ENCODE data around the gene SRC. TPM values are rescaled to one million over a fixed set of nuclear protein-coding genes. Genes with fewer than 3 reads are reported as not detected.

The SRC gene
- total RNA-seq, 4 donors from 2014 or later = 27.5 to 52.2 (median 42.3) TPM

DNA sequence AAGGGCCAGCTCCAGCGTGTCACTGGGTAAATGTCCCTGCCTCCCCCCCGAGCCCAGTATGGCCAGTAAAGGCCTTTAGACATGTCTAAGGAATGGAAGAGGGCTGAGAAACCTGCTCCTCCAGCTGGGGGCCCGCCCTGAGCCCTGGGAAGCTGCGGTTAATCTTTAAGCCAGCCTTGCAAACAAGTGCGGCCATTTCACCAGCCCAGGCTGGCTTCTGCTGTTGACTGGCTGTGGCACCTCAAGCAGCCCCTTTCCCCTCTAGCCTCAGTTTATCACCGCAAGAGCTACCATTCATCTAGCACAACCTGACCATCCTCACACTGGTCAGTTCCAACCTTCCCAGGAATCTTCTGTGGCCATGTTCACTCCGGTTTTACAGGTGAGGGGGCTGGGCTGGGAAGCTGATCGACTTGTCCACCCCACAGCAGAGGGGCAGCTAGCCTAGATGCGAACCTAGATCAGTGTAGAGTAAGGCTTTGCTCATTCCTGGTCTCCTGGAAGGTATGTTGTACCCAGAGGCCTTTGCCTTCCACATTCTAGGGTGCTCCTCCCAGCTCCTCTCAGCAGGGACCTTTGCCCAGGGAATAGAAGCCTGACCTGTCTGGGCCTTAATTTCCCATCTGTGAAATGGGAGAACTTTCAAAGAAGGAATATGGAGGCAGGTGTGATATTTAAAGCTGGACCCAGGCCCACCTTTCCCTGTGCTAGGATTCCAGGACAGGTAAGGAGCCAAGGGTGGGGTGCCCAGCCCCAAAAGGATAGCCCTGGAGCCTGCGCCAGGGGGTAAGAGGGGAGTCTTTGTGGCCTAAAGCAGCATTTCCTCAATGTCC, 1.2 kb upstream of the SRC start:
- intact Hi-C loops (cut with DNase I) = loop anchor here (5.0 kb wide), 3 partner anchors 37 to 52 kb away; no protein-coding TSS in a partner anchor
- H3K9me3 ChIP-seq = no peaks in the 10 kb centered on the region
- no peak for TF ChIP-seq POLR2A (IDR thresholded peaks at IDR 0.05; ENCODE audit: low read depth)
- no peak for TF ChIP-seq CTCF (IDR thresholded peaks at IDR 0.05)
- no peak for TF ChIP-seq EP300 (IDR thresholded peaks at IDR 0.05)
- no peak for TF ChIP-seq POLR2AphosphoS5 (IDR thresholded peaks at IDR 0.05)
- 85% methylated on average over 9 of the region's 10 CpGs for WGBS
- peaks cover 4 to 47% (median 39%) of the 10 kb centered on the region in 4 donors for H3K4me1 ChIP-seq
- H3K36me3 ChIP-seq = no peaks in the 10 kb centered on the region
- H3K27ac ChIP-seq (replicated peaks in 1 of 4) = peak overlapping the region; percentile 86 to 96 (median 92)
- peaks cover 0 to 10% (median 0%) of the 10 kb centered on the region in 4 donors for H3K27me3 ChIP-seq
- peak overlapping the region in 3 of 4 donors; percentile 72 to 91 (median 84) for H3K4me3 ChIP-seq
- no peak for DNase-seq (ENCODE audit: extremely low spot score)

GRCh38 chr20:37346236-37346534, 245 bp downstream of the SRC start:
- no peak for TF ChIP-seq EP300 (IDR thresholded peaks at IDR 0.05)
- no peak for TF ChIP-seq CTCF (IDR thresholded peaks at IDR 0.05)
- TF ChIP-seq POLR2A (IDR thresholded peaks at IDR 0.05; ENCODE audit: low read depth) = no peak
- Histone ChIP-seq H3K4me1 (peaks cover 4 to 54% (median 43%) of the 10 kb centered on the region in 4 donors), H3K4me3 (peak overlapping the region; percentile 72 to 91 (median 84)), H3K9me3 (no peaks in the 10 kb centered on the region), H3K27ac (replicated peaks in 1 of 4) (peak overlapping the region; percentile 86 to 96 (median 92)), H3K27me3 (peaks cover 0 to 10% (median 0%) of the 10 kb centered on the region in 4 donors), H3K36me3 (peaks cover 0 to 12% (median 5%) of the 10 kb centered on the region in 4 donors)
- WGBS = no CpG with 5 or more reads among the region's 35 CpGs
- intact Hi-C loops (cut with DNase I) = loop anchor here (5.0 kb wide), 2 partner anchors 36 to 54 kb away; no protein-coding TSS in a partner anchor
- DNase-seq (ENCODE audit: extremely low spot score) = no peak

DNA sequence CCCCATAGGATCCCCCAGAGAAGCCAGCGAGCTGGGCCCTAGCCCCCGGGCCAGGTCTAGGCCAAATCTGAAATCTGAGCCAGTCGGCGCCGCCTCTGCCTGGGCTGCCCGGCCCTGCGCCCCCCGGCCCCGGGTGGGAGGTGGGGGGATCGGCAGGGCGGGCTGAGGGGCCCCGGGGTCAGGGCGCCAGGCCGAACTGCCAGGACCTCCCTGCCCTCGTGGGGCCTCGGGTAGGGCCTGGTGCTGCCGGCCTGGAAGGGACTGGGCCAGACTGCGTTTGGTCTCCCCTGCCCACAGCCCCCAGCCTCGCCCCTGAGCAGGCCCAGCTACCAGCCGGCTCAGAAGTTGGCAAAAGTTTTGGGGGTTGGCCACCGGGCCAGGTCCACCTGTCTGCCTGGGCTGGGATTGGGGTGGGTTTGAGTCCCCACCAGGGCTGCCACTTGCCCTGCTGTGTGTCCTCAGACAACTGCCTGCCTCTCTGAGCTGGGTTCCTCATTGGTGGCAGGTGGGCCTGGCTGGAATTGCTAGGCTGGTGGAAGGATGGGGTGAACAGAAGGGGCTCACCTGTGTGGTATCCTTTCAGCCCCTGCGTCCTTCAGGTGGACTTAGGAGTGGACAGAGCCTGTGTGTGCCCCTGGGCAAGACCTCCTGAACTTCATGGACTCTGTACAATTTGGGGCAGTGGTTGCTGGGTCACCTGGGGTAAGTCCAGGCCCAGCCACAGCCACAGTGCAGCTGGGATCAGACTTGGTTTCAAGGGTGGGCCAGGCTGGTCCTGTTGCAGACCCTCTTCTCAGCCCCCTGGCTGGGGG, 801 bp downstream of the SRC start:
- Histone ChIP-seq H3K27me3 (peaks cover 0 to 10% (median 0%) of the 10 kb centered on the region in 4 donors), H3K9me3 (no peaks in the 10 kb centered on the region), H3K4me1 (peaks cover 4 to 60% (median 43%) of the 10 kb centered on the region in 4 donors), H3K36me3 (peaks cover 0 to 17% (median 5%) of the 10 kb centered on the region in 4 donors), H3K4me3 (peak overlapping the region; percentile 72 to 91 (median 84)), H3K27ac (replicated peaks in 1 of 4) (peak overlapping the region; percentile 86 to 96 (median 92))
- intact Hi-C loops (cut with DNase I) = loop anchor here (5.0 kb wide), 2 partner anchors 36 to 54 kb away; no protein-coding TSS in a partner anchor
- no peak for DNase-seq (ENCODE audit: extremely low spot score)
- 27% methylated on average over 5 of the region's 22 CpGs for WGBS
- TF ChIP-seq POLR2AphosphoS5 (IDR thresholded peaks at IDR 0.05) (no peak), POLR2A (IDR thresholded peaks at IDR 0.05; ENCODE audit: low read depth) (no peak), CTCF (IDR thresholded peaks at IDR 0.05) (no peak)

GRCh38 chr20:37347347-37347823, 1.4 kb downstream of the SRC start:
- 85% methylated on average over 7 of the region's 7 CpGs for WGBS
- Histone ChIP-seq H3K36me3 (peaks cover 0 to 21% (median 9%) of the 10 kb centered on the region in 4 donors), H3K4me1 (peaks cover 4 to 66% (median 43%) of the 10 kb centered on the region in 4 donors), H3K4me3 (peak overlapping the region; percentile 72 to 91 (median 84)), H3K27me3 (peaks cover 0 to 10% (median 0%) of the 10 kb centered on the region in 4 donors), H3K9me3 (no peaks in the 10 kb centered on the region), H3K27ac (replicated peaks in 1 of 4) (peak overlapping the region; percentile 86 to 96 (median 92))
- intact Hi-C loops (cut with DNase I) = loop anchor here (5.0 kb wide), 2 partner anchors 35 to 55 kb away; no protein-coding TSS in a partner anchor
- no peak for DNase-seq (ENCODE audit: extremely low spot score)
- TF ChIP-seq EP300 (IDR thresholded peaks at IDR 0.05) = no peak

All from esophagus muscularis mucosa (tissue), 4 donors.